Amygdala (tissue), 56 donors: Measurements from ENCODE around the gene SRSF4.
A peak's percentile ranks its signal among the peaks of the same experiment; 100 is the strongest.

Source experiments
- DNase-seq, 56 donors: peaks; one replicate each; lab custom pipeline; 2025; lab: John Stamatoyannopoulos, UW

Gene SRSF4

DNA sequence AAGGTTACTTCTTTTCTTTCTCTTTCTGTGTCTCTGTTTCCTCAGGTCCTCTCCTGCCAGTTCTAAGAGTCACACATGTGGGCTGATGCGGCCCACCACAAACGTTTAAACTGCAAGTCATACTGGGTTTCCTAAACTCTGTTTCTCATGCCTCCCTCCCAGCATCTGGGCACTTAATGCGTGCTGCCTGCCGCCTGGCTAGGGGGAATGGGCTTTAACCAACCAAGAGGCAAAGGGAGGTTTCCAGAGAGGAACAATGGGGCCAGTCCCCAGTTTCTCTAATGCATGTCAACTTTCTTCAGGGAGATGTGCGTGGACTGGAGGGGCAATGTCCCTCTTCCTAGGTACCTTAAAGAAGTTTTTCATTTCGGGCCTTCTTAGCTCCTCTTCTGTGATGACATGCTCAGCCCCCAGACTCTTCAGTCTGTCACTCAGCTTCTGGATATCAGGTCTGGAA, 19.9 kb upstream of the SRSF4 start:
- DNase-seq = no peak

GRCh38 chr1:29200906-29201594, 19.4 kb upstream of the SRSF4 start:
- DNase-seq = no peak

GRCh38 chr1:29197993-29198392, 16.3 kb upstream of the SRSF4 start:
- no peak for DNase-seq

DNA sequence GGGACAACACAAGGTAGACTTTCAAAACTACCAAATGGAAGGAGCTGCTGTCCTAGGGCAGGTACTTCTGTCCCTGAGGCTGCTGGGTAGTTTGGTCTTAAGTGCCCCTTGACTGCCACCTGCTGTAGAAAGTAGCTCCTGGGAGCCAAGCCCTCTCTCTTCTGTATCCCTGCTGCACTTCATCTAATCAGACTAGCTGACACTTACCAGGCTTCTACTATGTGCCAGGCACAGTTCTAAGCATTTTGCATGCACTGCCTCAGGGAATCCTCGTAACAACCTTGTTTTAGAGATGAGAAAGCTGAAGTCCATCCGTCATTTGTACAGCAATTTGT, 15.9 kb upstream of the SRSF4 start:
- no peak for DNase-seq

- no peak for DNase-seq
Observed at GRCh38 chr1:29196863-29197589, 15.3 kb upstream of the SRSF4 start.

- DNase-seq = no peak
Observed at GRCh38 chr1:29195881-29196291, 14.2 kb upstream of the SRSF4 start.

- DNase-seq = no peak
Observed at GRCh38 chr1:29193879-29194455, 12.3 kb upstream of the SRSF4 start.

DNA sequence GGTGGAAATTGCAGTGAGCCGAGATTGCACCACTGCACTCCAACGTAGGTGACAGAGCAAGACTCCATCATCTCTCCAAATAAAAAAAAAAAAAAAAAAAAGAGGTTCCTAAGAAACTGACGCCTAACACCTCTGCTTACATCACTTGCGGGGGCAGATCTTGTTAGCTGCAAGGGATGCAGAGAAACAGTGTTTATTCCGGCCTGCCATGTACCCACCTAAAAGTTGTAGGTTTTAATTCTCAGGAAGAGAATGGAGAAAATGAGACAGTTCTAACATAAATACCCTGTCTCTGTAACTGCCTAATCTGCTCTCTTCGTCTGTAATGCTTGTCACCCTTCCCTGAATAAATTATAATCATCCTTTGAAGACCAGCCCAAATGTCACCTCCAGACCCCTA, 9.0 kb upstream of the SRSF4 start:
- no peak for DNase-seq

DNA sequence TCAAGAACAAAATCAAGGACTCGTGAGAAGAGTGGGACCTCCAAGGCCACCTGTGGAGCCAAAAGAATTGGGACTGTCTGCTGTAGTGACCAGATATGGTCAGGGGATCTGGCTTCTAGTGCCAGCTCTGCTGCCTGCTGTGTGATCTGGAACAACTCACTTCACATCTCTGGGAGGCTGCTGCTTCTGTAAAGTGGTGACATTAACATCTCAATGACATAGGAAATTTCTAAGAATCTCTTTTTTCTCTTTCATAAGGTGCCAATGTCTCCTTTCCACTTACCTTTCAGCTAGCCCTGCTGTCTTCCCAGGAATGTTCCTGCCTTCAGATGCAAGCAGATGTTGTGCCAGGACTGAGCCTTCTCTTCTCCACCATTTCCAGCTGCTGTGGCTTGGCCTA, 5.0 kb upstream of the SRSF4 start:
- DNase-seq = no peak

DNA sequence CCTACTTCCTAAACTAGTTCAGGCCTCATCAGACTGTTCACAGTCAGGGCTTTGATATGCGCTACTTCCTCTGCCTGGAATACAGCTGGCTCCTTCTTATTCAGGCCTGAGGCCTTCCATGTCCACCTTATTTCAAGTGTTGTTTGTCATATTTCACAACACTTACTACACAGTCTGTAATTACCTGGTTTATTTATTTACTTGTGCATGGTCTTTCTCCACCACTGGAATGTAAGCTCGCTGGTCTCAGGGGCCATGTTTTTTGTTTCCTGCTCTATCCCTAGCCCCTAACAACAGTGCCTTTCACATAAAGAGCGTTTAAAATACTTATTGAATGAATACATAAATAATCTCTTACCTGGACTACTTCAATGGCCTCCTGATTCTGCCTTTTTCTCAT, 4.6 kb upstream of the SRSF4 start:
- DNase-seq = no peak

DNA sequence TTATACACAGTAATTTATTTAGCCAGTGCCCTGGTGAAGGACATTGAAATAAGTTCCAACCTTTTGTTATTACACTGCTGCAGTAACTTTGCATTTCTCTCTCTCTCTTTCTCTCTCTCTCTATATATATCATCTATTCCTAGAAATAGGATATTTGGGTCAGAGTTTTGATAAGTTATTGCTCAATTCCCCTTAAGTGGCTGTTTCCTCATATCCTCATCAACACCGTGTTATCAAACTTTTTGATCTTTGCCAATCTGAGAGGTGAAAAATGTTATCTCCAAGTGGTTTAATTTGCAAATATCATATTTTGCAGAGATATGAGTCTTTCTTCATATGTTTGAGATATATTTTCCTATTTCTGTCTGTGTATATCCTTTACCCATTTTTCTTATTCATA, 1.6 kb upstream of the SRSF4 start:
- DNase-seq = no peak

DNA sequence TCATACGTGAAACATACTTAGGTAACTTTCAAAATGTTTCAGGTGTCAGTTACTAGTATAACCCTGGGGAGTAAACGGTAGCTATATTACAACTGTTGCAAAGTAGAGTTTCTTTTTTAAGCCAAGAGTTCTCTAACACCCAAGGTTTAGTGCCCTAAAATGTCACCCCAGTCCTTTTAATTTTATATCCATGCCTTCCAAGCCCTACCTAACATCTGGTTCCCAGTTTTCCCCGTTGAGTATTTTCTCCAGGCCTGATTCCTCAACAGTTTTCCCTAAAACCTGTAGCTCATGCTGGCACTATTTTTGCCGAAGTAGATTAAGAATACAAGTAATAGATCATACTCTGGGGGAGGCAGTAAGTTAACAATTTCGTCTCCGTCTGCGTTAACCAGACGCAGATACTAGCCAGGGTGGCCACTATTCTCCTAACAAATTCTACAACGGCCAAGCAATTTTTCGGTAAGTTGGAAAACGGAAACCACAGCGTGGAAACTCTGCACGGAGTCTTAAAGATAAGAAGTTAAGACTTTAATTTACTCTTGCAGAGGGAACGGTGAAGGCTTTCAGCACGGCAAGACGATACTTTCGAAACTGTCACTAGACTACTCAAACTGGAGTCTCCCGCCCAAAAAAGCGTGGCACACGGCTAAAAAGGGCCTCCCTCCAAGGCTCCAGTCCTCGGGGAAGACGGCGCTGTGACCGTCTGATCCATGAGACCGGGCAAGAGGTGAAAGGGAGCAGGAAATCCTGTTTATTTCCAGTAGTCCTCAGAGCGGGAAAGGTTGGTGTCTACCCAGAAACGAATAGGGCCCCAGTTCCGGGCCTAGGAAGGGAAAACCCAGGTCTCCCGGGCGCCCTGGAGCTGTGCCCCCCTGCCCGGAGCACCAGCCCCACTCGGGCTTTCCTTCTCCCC, 945 bp downstream of the SRSF4 start:
- DNase-seq = peak in 2 of 56 donors; percentile 44 to 53

- DNase-seq = no peak
Observed at GRCh38 chr1:29179641-29180184, 2.0 kb downstream of the SRSF4 start.

DNA sequence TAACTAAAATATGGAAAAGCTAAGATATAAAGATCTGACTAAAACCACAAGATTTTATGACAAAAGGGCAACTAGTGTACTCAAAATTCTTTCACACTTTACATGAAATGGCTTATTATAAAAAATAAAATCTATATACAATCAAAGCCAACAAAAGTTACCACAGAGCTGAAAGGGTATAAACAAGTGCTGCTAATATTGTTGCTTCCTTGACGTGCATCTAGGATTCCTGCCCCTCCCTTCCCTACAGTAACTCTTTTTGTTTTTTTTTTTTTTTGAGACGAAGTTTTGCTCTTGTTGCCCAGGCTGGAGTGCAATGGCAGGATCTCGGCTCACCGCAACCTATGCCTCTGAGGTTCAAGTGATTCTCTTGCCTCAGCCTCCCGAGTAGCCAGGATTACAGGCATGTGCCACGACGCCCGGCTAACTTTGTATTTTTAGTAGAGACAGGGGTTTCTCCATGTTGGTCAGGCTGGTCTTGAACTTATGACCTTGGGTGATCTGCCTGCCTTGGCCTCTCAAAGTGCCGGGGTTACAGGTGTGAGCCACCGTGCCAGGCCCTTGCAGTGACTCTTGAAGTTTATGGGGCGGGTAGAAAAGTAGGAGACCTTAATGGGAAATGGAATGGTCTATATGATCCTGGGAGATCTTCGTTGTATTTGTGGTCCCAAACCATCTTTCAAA, 4.5 kb downstream of the SRSF4 start:
- DNase-seq = no peak

DNA sequence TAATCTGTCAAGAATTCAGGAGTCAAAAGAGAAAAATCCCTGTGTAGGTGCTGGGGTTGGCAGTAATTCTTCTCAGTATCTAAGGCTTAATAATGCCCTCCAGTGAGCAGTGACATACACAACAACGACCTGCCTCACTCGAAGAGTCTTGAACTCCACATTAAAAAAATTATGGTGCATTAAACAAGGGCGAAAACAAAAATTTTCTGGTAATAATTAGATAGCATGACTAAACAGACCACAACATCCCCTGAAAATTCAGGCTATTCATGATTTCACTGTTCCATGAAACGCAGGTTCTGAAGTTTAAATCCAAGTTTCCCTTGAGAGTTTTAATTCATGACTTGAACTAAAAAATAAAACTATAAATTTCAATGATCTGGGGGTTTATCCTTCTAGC, 5.1 kb downstream of the SRSF4 start:
- DNase-seq = no peak

GRCh38 chr1:29172415-29172939, 9.2 kb downstream of the SRSF4 start:
- DNase-seq = no peak

DNA sequence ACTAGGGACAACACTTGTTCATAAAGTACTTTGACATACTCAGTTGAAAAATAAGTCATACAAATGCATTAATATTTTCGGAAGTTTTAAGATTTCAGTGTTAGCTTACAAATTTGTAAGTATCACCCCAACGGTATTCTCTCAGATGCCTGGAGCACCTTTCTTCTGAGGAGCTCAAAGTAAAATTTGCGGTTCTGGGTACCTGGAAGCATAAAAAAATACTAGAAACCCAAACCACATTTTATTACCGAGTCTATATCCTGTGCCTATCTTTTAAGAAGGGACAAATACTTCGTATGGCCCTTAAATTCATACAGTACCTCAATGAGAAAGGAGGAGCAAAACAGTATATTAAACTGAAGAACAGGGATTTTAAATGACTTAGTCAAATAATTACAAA, 10.2 kb downstream of the SRSF4 start:
- DNase-seq = no peak

GRCh38 chr1:29171089-29171488, 10.6 kb downstream of the SRSF4 start:
- no peak for DNase-seq

GRCh38 chr1:29169976-29170375, 11.7 kb downstream of the SRSF4 start:
- DNase-seq = no peak

DNA sequence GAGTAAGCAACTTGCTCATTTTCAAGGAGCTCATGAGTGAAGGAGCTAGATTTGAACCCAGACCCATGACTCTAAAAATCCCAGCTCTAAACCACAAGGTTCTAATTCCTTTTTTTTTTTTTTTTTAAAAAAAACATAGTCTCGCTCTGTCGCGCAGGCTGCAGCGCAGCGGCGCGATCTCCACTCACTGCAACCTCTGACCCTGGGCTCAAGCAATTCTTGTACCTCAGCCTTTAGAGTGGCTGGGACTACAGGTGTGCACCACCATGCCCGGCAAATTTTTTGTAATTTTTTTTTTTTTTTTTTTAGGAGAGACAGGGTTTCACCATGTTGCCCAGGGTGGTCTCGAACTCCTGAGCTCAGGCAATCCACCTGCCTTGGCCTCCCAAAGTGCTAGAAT, 13.8 kb downstream of the SRSF4 start:
- DNase-seq = no peak
